ENCODE results near the gene SH3GLB1.

- no peak for TF ChIP-seq E2F4 (CRISPR knock-in tag; IDR thresholded peaks at IDR 0.05; ENCODE audit: borderline replicate concordance, low read depth)
- TF ChIP-seq MLX (CRISPR knock-in tag; IDR thresholded peaks at IDR 0.05): no peak
- TF ChIP-seq CBFB (CRISPR knock-in tag; IDR thresholded peaks at IDR 0.05; ENCODE audit: low read depth): no peak
- TF ChIP-seq AFF4 (CRISPR knock-in tag; IDR thresholded peaks at IDR 0.05; ENCODE audit: borderline replicate concordance): no peak
- no peak for TF ChIP-seq SP1 (CRISPR knock-in tag; conservative IDR thresholded peaks at IDR 0.05)
- no peak for TF ChIP-seq ZNF232 (CRISPR knock-in tag; IDR thresholded peaks at IDR 0.05)
- no peak for TF ChIP-seq CTCF (IDR thresholded peaks at IDR 0.05)
- TF ChIP-seq MAX (CRISPR knock-in tag; IDR thresholded peaks at IDR 0.05): no peak
- no peak for TF ChIP-seq EMX1 (CRISPR knock-in tag; IDR thresholded peaks at IDR 0.05)
- TF ChIP-seq ZNF121 (CRISPR knock-in tag; IDR thresholded peaks at IDR 0.05): no peak
- TF ChIP-seq JUN (CRISPR knock-in tag; IDR thresholded peaks at IDR 0.05): no peak
- TF ChIP-seq, protein P1, sequence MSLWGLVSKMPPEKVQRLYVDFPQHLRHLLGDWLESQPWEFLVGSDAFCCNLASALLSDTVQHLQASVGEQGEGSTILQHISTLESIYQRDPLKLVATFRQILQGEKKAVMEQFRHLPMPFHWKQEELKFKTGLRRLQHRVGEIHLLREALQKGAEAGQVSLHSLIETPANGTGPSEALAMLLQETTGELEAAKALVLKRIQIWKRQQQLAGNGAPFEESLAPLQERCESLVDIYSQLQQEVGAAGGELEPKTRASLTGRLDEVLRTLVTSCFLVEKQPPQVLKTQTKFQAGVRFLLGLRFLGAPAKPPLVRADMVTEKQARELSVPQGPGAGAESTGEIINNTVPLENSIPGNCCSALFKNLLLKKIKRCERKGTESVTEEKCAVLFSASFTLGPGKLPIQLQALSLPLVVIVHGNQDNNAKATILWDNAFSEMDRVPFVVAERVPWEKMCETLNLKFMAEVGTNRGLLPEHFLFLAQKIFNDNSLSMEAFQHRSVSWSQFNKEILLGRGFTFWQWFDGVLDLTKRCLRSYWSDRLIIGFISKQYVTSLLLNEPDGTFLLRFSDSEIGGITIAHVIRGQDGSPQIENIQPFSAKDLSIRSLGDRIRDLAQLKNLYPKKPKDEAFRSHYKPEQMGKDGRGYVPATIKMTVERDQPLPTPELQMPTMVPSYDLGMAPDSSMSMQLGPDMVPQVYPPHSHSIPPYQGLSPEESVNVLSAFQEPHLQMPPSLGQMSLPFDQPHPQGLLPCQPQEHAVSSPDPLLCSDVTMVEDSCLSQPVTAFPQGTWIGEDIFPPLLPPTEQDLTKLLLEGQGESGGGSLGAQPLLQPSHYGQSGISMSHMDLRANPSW (CRISPR knock-in tag; conservative IDR thresholded peaks at IDR 0.05; ENCODE audit: low read depth): no peak
- no peak for TF ChIP-seq FOXP1 (CRISPR knock-in tag; IDR thresholded peaks at IDR 0.05; ENCODE audit: borderline replicate concordance)
Observed at GRCh38 chr1:86775395-86775794, 71.0 kb downstream of the SH3GLB1 start.
